OCI-LY7 (cell line): Measurements from ENCODE around the gene RGS19. TPM values are rescaled to one million over a fixed set of nuclear protein-coding genes. Genes with fewer than 3 reads are reported as not detected.

ENCODE experiments used
- BruUV-seq: library from RNA; stranded (reverse); fragments of 400-500 nt; replicated peaks from 2 replicates; lab custom pipeline; 2021; lab: Mats Ljungman, UMichigan
- CTCF ChIA-PET: fragments of 300-600 bp; sonication (Branson Sonifier 250); formaldehyde crosslinking; loops from one replicate; lab custom pipeline; 2022; ENCODE audit warnings: antibody characterized with exemption; ENCODE audit not compliant: unreplicated experiment; lab: Charles Lee
- POLR2A ChIA-PET: fragments of 300-600 bp; sonication (Branson Sonifier 250); formaldehyde crosslinking; loops from one replicate; lab custom pipeline; 2022; ENCODE audit warnings: antibody characterized with exemption; lab: Charles Lee
- DNase-seq: peaks from one replicate; pipeline ENCODE4 v3.0.0-alpha.2; 2015; ENCODE audit warnings: low spot score
- H2AFZ ChIP-seq: fragments of 200-600 bp; sonication (generic), shearing (Covaris generic); 2 replicates; pipeline ENCODE4 v1.6.1; 2014; ENCODE audit warnings: mild to moderate bottlenecking, antibody characterized with exemption, low read length, moderate library complexity
- H3K27ac ChIP-seq: fragments of 200-600 bp; sonication (generic); 2 replicates; pipeline ENCODE4 v1.5.1; 2014; ENCODE audit warnings: mixed run types, low read depth, mild to moderate bottlenecking, moderate library complexity, low read length, inconsistent platforms; ENCODE audit not compliant: poor library complexity, severe bottlenecking
- H3K36me3 ChIP-seq: fragments of 200-600 bp; sonication (generic); 2 replicates; pipeline ENCODE4 v1.6.1; 2014; ENCODE audit warnings: mild to moderate bottlenecking, antibody characterized with exemption, low read length, moderate library complexity, mixed read lengths; ENCODE audit not compliant: insufficient read depth
- H3K4me1 ChIP-seq: fragments of 200-600 bp; sonication (generic); 2 replicates; pipeline ENCODE4 v1.5.1; 2014; ENCODE audit warnings: mild to moderate bottlenecking, low read length; ENCODE audit not compliant: insufficient read depth, poor library complexity, severe bottlenecking
- H3K4me2 ChIP-seq: fragments of 200-600 bp; sonication (generic); 2 replicates; pipeline ENCODE4 v1.6.1; 2014; ENCODE audit warnings: mild to moderate bottlenecking, low read length
- H3K4me3 ChIP-seq: fragments of 200-600 bp; sonication (generic); 2 replicates; pipeline ENCODE4 v1.5.1; 2014; ENCODE audit warnings: mild to moderate bottlenecking, low read depth, low read length; ENCODE audit not compliant: poor library complexity, severe bottlenecking
- H3K79me2 ChIP-seq: fragments of 200-600 bp; sonication (generic); 2 replicates; pipeline ENCODE4 v1.6.1; 2016; ENCODE audit warnings: low read depth, mild to moderate bottlenecking, low read length, moderate library complexity, mixed read lengths; ENCODE audit not compliant: insufficient read depth
- H3K9me2 ChIP-seq: fragments of 200-600 bp; sonication (generic); 2 replicates; pipeline ENCODE4 v1.6.1; 2016; ENCODE audit warnings: mild to moderate bottlenecking, low read length, mixed read lengths; ENCODE audit not compliant: insufficient read depth
- H3K9me3 ChIP-seq: fragments of 200-600 bp; sonication (generic); 2 replicates; pipeline ENCODE4 v1.6.1; 2014; ENCODE audit warnings: mild to moderate bottlenecking, mixed run types, low read length, mixed read lengths
- H4K20me1 ChIP-seq: fragments of 200-600 bp; sonication (generic); 2 replicates; pipeline ENCODE4 v1.6.1; 2014; ENCODE audit warnings: mild to moderate bottlenecking, antibody characterized with exemption, low read length, moderate library complexity, mixed read lengths; ENCODE audit not compliant: insufficient read depth
- EZH2phosphoT487 ChIP-seq: fragments of 200-600 bp; sonication (generic); IDR thresholded peaks from 2 replicates; pipeline ENCODE4 v1.6.1; 2018; ENCODE audit warnings: low read depth, borderline replicate concordance, mild to moderate bottlenecking, mixed run types, antibody characterized with exemption, low read length, moderate library complexity, mixed read lengths
- intact Hi-C: fragments of 100-400 bp; cut with micrococcal nuclease; formaldehyde crosslinking; loops from one replicate; pipeline ENCODE4 v1.10.0; 2022; ENCODE audit not compliant: unreplicated experiment
- total RNA-seq, 2 experiments: library from RNA; depleted of rRNA in 1 of 2; stranded (reverse); fragments of >200 nt in 1 of 2; shearing (Covaris generic) in 1 of 2; gene quantifications; 2 replicates each; pipeline ENCODE4 v1.2.3, GENCODE V29; 2014 to 2022
- TF ChIP-seq, protein P1 (sequence below): fragments of 200-600 bp; sonication (generic); conservative IDR thresholded peaks from 2 replicates; pipeline ENCODE4 v1.5.1; 2014; ENCODE audit warnings: mild to moderate bottlenecking, antibody characterized with exemption, low read length, moderate library complexity, mixed read lengths

Gene RGS19
- total RNA-seq, 2 experiments from 2014 or later: 69.4 to 106 TPM

GRCh38 chr20:64075556-64075955 is 3.8 kb downstream of the RGS19 start:
- Histone ChIP-seq H3K9me3 (no peaks in the 10 kb centered on the region), H3K4me2 (no peak overlapping the region), H3K27ac (no peak overlapping the region), H3K36me3 (peaks cover 43% of the 10 kb centered on the region; the same call in 1 of the 2 replicates), H2AFZ (no peak overlapping the region), H3K4me1 (peaks cover 39% of the 10 kb centered on the region), H4K20me1 (no peaks in the 10 kb centered on the region), H3K79me2 (peaks cover 13% of the 10 kb centered on the region; the same call in 1 of the 2 replicates), H3K9me2 (no peaks in the 10 kb centered on the region), H3K4me3 (no peak overlapping the region)
- TF ChIP-seq EZH2phosphoT487: no peak
- TF ChIP-seq, protein P1, sequence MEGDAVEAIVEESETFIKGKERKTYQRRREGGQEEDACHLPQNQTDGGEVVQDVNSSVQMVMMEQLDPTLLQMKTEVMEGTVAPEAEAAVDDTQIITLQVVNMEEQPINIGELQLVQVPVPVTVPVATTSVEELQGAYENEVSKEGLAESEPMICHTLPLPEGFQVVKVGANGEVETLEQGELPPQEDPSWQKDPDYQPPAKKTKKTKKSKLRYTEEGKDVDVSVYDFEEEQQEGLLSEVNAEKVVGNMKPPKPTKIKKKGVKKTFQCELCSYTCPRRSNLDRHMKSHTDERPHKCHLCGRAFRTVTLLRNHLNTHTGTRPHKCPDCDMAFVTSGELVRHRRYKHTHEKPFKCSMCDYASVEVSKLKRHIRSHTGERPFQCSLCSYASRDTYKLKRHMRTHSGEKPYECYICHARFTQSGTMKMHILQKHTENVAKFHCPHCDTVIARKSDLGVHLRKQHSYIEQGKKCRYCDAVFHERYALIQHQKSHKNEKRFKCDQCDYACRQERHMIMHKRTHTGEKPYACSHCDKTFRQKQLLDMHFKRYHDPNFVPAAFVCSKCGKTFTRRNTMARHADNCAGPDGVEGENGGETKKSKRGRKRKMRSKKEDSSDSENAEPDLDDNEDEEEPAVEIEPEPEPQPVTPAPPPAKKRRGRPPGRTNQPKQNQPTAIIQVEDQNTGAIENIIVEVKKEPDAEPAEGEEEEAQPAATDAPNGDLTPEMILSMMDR: no peak
- POLR2A ChIA-PET: interaction anchor here (1.0 kb wide), 1 partner anchor 21 kb away, joined by 3 read pairs; no protein-coding TSS in a partner anchor
- CTCF ChIA-PET: no interaction called here
- no peak for DNase-seq
- no TSS peak for BruUV-seq
- intact Hi-C loops: loop anchor here (5.0 kb wide), 2 partner anchors 93 to 448 kb away; partner anchors contain the start of genes GMEB2 and PRPF6

GRCh38 chr20:64074963-64075362 is 4.4 kb downstream of the RGS19 start:
- no peak for TF ChIP-seq EZH2phosphoT487
- TF ChIP-seq, protein P1: no peak
- no TSS peak for BruUV-seq
- Histone ChIP-seq H3K9me3 (no peaks in the 10 kb centered on the region), H3K4me3 (no peak overlapping the region), H3K36me3 (peaks cover 43% of the 10 kb centered on the region; the same call in 1 of the 2 replicates), H3K9me2 (no peaks in the 10 kb centered on the region), H3K27ac (no peak overlapping the region), H4K20me1 (no peaks in the 10 kb centered on the region), H3K4me2 (no peak overlapping the region), H3K4me1 (peaks cover 33% of the 10 kb centered on the region), H3K79me2 (peaks cover 13% of the 10 kb centered on the region; the same call in 1 of the 2 replicates), H2AFZ (no peak overlapping the region)
- CTCF ChIA-PET: no interaction called here
- DNase-seq: no peak
- intact Hi-C loops: loop anchor here (5.0 kb wide), 2 partner anchors 93 to 448 kb away; partner anchors contain the start of genes GMEB2 and PRPF6
- POLR2A ChIA-PET: no interaction called here

- no peaks in the 10 kb centered on the region for H4K20me1 ChIP-seq
- POLR2A ChIA-PET: no interaction called here
- H3K79me2 ChIP-seq: peaks cover 13% of the 10 kb centered on the region; the same call in 1 of the 2 replicates
- peaks cover 43% of the 10 kb centered on the region; the same call in 1 of the 2 replicates for H3K36me3 ChIP-seq
- intact Hi-C loops: no loop called here
- H3K4me2 ChIP-seq: no peak overlapping the region
- peaks cover 33% of the 10 kb centered on the region for H3K4me1 ChIP-seq
- no TSS peak for BruUV-seq
- H3K27ac ChIP-seq: no peak overlapping the region
- CTCF ChIA-PET: interaction anchor here (0.6 kb wide), 1 partner anchor 91 kb away, joined by 3 read pairs; no protein-coding TSS in a partner anchor
- TF ChIP-seq, protein P1: no peak
- TF ChIP-seq EZH2phosphoT487: no peak
- H3K4me3 ChIP-seq: no peak overlapping the region
- no peak for DNase-seq
- H2AFZ ChIP-seq: no peak overlapping the region
- no peaks in the 10 kb centered on the region for H3K9me2 ChIP-seq
- H3K9me3 ChIP-seq: no peaks in the 10 kb centered on the region
These were observed 5.0 kb downstream of the RGS19 start for GRCh38 chr20:64074184-64074789.
